GM19455 (cell line): Measurements from ENCODE around the gene IGSF9.
A peak's percentile ranks its signal among the peaks of the same experiment; 100 is the strongest.

ENCODE experiments used
- ATAC-seq: cut with Tn5 transposase; IDR thresholded peaks from one replicate; pipeline ENCODE4 v1.9.1; 2021; ENCODE audit not compliant: unreplicated experiment

The IGSF9 gene

DNA sequence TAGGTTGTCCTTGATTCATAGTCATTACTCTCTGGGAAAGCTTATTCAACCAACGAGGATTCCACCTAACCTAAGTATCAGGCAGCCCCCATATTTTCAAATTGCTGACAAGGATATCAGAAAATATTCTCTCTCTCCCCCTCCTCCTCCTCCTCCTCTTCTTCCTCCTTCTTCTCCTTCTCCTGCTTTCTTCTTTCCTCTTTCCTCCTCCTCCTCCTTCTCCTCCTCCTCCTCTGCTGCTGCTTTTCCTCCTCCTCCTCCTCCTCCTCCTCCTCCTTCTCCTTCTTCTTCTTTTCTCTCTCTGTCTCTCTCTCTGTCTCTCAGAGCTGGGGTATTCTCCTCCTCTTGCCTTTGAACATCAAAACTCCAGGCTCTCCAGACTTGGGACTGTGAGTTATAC lies 2.5 kb upstream of the IGSF9 start:
- ATAC-seq: no peak

DNA sequence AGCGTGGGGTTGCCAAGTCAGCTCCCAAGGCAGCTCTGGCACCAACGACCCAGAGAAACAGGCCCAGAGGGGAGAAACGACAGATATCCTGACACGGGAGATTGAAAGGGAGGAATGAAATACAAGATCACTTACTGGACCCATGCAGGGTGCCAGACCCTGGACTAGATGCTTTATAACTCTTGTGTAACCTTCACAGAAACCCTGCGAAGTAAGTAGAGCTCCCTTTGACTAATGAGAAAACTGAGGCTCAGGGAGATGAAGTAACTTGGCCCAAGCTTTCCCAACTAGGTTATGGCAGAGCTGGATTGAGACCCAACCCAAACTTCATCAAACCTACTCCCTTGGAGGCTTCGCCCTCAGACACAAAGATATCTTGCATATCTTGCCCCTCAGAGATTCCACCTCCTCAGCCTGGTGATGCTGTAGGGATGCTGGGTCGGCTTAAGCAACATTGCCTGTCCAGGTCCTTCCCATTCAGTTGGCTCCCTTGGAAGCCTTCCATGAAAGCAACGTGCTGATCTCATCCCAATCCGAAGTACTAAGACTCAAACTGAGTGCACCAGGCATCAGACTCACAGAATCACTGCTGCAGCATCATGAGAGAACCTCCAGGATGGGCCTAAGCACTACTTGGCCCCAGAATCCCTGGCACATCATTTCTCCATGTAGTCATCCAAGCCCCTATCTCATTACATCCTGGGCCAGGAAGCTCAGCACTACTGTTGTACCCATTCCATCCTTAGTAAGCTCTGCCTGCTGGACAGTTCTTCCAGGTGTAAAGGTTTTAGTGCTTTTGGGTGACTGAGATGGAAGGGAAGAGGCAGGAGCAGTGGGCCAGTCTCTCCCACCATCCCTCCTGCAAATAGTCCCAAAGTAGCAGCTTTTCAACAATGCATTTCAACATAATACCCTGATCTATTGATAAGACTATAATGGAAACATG lies 1.1 kb upstream of the IGSF9 start:
- no peak for ATAC-seq

DNA sequence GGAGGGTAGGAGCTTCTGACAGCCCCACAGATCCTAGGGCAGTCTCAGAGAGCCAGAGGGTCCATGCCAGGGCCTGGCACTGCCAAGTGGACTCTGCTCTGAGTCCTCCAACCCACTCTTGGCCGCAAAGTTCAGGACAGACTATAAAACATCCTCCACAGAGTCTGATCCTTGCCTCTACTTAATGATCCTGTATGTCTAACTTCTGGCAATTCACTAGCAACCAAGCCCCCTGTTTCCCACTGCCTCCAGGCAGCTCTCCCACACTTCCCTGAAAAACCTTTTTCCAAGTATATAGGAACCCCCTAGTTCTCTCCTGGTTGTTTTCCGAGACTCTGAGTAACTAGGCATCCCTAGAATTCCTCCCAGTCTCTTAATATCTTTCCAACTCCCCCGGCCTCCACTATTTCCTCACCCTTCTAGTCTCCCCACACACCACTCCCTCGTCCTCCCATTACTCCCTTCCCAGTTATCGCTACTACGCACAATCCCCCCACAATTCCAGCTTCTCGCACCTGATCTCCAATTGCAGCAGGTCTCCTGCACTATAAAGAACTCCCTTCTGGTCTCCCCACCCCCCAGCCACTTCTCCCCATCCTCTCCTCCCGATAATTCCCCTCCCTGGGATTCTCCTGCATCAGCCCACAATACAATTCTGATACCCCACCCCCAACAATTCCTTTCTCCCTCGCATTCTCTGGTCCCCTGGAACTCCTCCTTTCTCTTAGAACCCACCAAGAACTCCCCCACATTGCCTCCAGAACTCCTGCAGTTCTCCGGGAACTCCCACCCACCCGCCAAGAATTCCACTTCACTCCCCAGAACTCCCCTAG lies 574 bp downstream of the IGSF9 start:
- ATAC-seq: no peak

DNA sequence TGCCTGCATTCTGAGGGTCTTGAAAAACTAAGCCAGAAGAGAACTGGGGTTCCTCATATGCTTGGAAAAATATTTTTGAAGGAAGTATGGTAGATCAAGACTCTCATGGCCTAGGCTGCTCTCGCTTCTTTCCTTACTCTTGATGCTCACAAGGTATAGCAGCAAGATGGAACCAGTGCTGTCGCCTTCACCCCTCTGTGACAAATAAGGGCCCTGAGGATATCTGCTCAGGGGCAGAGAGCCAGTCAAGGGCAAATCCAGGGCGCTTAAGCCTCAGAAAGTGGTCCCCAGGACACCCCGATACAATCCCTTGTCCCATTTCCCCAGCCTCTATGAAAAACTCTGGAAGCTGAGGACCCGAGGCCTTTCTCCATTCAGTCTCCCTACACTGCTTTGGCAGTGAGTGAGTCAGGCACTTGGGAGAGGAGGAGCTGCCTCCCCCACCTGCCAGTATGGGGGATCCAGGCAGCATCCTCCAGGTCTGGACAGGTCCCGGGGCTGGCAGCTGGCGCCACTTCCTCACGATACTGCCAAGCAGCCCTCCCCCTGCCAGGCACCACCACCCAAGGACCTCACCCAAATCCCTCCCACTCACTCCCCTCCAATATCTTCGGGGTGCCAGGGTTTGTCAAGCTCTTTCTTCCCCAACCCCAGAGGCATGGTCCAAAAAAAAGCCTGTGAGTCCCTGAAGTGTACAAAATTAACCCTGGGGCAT lies 1.3 kb downstream of the IGSF9 start:
- ATAC-seq: no peak

DNA sequence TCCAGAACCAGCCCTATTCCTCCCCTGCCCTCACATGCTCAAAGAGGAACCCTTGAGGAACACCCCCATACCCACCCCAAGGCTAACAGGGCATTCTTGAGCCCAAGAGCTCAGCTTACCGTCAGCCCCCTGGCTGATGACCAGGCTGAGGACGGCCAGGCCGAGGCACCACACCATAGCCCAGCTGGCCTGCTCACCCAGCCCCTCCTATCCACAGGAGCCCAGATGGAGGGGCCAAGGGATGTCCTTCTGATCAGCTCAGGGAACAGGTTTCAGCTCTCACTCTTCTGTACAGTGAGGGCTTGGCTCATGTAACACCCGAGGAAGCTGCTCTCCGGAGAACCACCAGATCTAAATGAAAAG lies 2.2 kb downstream of the IGSF9 start:
- no peak for ATAC-seq

DNA sequence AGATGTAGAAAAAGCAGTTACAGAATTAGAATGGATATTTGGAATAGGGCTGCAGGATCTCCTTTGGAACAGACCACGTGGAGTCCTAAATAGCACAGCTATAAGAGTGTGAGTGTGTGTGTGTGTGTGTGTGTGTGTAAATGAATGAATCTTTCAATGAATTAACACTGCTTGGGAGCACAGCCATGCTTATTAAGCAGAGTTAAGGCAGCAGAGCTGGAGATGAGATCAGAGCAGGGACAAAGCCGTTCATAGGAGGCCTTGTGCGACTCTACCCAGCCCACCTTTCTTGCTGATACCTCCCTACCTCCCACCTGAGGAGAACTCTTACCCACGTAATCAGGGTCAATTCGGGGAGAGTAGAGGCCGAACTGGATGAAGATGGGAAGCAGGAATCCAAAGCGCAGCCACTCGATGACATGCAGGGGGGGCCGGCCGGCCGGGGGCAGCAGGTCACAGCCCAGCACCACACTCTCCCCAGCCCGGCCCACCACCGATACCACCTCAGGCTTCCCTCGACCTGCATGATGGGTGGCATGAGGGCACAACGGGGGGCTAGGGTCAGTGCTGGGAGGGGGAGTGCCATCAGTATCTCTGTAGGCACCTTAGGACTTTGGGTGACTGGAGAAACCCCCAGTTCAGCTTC lies 2.7 kb downstream of the IGSF9 start:
- ATAC-seq: no peak

DNA sequence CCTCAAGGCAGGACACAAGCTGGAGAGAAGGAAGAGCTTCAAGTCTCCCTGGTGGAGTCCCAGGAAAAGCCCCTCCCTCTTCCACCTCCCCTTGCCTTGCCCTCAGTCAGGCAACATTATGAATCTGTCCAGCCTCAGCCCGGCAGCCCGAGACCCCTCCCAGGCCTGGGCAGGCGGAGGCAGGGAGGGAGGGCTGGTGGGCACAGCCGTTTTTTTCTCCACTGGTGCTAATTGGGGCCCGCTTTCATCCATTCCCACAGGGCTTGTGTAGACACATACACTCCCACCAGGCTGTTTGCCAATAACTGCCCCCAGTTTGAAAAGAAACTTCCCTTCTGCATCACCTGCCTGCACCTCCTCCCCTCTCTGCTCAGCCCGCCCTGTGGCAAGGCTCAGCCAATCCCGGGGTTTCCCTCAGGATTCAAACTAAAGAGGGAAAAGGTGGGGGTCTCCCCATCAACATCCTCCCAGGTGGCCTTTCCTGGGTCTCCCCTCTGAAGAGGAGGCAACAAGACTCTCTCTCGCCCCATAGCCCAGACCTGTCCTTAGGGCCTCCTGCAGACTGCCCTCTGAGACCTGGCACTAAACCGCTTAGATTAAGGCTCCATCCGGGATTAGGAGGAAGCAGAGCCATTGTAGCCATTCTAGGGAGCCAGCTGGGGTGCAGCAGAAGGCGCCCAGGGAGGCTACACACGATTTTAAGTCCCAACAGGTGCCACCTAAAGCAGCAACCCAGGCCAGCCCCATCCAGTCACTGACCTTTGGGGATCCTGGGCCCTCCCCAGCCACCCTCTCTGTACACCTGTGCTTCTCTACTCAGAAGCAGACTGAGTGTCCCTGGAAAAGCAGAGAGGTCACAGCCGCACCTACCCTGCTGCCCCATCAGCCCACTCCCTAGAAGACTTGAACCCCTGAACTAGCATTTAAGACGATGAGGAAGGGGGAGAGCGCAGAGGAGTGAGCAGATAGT lies 3.5 kb downstream of the IGSF9 start:
- no peak for ATAC-seq

DNA sequence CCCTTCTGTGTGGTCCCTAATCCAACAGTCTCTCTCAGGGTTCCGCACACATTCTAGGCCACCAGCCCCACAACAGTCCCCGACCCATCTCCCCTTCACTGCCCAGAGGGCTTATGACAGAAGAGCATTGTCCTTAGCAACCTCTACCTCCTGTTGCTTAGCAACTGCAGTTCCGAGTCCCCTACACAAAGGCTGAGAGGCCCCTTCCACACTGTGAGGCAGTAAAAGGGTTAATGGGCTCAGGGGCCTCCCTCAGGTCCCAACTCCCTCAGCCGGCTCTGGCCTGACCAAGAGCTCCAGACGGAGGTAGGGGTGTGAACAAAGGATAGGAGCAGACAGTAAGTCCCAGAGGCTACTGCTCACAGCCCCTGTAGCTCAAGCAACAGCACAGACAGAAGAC lies 4.3 kb downstream of the IGSF9 start:
- no peak for ATAC-seq

DNA sequence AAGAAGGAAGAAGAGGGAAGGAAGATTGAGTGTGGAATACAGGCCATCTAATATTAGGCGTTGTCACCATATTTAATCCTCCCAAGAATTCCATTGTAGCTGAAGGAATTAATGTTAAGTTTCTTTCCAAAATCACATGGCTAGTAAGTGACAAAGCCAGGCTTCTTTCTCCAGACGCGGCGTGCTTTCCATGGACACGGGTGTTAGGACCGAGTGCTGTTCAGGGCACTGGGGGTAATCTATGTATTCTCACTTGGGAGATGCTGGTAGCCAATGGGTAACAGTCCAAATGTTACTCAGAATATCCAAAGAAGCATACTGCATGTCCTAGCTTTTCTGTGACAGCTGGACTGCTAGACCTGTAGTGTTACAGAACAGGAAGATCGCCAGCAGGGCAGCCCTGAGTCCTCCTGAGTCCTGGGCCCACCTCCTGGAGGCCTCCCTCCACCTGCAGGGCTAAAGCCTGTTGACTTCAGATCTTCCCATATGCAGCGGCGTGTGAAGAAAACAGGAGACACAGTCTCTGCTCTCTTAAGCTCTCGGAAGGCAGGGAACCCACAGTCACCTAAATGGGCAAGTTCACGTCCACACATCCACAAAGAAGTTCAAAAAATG lies 5.3 kb downstream of the IGSF9 start:
- ATAC-seq: no peak

DNA sequence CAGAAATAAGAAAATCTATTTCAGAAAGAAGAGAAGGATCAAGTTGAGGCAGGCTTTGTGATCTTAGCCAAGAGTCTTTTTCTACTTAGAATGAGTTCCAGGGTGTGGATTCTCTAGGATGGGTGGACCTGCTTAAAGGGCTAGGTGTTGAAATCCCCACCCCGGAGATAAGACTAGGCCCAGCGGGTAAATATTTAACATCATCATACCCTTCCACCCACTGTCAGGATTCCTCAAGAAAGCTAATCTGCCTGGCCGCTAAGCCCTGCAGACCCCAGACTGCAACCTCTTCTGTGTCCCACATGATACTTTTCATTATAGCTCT lies 5.8 kb downstream of the IGSF9 start:
- no peak for ATAC-seq

DNA sequence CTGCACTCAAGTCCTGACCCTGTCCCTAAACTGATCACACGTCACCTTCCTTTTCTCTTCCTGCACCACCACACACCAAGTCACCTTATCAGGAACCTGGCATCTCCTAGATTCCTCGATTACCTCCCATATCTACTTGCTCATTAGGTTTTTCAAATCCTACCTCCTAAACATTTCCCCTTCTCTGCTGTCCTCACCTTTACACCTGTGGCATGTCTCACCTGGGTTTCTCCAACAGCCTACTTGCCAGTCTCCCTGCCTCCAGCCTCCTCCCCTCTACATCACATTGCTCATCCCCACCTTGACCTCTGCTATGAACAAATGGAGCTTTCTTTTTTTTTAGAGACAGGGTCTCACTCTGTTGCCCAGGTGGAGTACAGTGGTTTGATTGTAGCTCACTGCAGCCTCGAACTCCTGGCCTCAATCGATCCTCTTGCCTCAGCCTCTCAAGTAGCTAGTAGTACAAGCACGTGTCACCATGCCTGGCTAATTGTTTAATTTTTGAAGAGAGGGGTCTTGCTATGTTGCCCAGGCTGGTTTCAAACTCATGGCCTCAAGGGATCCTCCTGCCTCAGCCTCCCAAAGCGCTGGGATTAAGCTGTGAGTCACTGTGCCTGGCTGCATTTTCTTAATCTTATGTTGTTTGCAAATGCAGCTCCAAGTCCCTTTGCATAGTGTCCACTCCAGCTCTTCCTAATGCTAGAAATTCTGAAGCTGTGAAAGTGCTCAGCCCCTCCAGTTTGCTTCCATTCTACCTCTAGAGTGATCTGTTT lies 6.3 kb downstream of the IGSF9 start:
- ATAC-seq: no peak

DNA sequence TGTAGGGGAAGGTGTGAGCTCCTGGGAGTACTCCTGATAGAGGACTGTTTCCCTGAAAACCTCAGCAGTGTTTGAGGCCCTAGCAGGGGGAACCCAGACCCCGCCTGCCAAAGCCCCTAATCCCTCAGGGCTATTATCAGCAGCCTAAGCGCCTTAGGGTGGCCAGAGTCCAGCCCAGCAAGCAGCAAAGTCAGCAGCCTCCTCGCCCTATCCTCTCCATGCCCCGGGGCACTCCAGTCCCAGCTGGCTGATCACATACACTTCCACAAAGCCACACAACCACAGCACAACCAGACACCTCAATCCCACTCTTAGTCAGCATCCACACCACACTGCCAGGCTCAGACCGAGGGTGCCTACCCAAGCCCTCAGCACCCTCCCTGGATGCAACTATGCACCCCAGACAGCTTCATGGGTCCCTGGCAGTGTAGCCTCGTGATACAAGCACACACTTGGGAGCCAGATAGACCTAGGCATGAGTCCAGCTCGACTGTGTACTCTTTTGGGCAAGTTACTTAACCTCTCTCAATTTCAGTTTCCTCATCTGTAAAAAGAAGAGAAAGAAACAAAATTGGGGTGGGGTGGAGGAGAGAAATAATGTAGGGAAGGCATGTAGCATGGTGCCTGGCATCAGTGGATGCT lies 7.1 kb downstream of the IGSF9 start:
- ATAC-seq: no peak

DNA sequence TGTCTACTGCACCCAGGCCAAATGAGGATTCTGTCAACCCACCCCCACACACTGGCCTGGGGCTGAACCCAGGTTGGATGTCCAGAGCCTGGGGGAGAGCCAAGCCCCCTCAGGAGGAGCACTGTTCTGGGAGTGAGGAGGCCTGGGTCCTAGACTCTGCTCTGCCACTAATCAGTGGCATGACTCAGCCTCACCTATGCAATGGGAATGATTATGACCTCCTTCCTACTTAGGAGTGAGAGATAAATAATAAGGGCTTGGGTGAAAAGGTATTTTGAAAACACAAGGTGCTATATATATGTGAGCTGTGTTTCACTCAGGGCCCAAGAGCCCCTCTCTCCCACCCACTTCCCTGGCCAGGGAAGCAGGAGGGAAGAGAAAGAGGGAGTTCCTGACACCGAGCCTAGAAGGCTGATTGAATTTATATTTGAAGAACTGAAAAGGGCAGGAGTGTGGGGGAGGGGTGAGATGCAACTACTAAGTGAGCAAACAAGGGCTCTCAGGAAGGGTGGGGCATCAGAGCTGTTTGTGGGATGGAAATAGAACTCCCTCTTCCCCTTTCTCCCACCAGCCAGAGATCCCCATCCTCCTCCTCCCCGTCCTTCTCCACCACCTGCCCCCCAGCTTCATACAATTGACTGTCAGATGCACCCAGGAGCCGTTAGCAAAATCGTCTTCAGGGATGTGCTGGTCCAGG lies 8.2 kb downstream of the IGSF9 start:
- ATAC-seq: no peak

DNA sequence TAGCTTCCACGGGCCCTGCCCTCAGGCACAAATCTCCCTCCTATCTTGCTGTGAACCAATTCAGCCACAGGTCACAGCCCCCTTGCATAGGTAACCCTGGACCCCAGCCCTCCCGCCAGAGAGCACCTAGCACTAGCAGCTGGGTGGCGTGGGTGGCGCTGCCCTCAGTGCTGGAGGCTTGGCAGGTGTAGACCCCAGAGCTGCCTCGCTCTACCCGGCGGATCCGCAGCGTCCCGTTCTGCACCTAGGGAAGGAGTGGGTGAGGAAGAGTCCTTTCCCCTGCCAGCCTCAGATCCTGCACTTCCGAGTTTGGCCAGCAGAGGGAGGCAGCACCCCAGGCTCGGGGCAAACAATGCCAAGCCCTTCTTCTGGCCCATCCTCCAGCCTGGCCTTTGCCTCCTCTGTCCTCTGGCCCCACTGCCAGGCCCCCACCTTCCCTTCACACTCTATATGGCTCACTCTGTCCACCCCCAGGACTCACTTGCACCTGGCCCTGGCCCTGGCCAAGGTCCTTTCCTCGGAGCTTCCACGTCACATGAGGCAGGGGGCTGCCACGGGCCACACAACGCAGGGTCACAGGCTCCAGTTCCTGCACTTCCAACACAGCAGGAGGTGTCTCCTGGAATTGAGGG lies 9.0 kb downstream of the IGSF9 start:
- peak; percentile 62 for ATAC-seq

DNA sequence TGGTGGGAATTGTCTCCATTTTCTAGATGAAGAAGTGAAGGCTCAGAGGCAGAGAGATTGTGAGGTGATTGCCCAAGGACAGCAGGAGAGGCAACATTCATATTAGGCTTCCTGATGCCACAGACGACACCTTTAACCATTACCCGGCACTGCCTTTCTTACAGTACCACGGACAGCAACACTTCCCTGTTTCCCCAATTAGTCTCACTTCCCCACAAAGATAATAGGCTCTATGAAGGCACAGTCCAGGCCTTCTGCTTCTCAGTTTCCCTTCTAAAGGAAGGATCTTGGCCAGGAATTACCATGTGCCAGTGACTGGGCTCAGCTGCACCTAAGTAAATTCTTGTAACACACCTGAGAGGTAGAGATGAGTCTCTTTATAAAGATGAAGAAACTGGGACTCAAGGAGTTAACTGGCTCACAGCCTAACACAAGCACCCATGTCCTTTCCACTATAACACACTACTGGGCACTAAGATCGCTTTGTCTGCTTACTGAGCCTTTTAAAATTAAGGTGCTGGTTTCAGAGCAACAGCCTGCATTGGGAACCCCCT lies 9.6 kb downstream of the IGSF9 start:
- ATAC-seq: no peak

DNA sequence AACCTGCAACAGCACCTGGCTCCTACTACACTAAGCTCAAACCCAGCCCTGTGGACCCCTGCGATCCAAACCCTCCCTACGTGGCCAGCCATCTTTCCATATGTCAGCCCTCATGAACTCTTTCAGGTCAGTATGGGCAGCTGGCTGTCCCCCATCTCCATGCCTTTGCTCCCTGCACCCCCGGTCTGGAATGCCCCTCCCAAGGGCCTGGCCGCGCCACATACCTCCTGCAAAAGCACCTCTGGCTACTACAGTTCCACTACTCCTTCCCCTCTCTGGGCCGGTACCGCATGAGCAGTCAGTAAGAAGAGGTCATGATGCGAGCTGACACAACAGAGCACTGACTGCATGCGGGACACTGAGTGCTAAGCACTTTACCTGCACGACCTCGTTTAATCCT lies 10.1 kb downstream of the IGSF9 start:
- ATAC-seq: no peak
